WTC11 (cell line): ENCODE results near the gene LPP. TPM values are rescaled to one million over a fixed set of nuclear protein-coding genes. Genes with fewer than 3 reads are reported as not detected.
"Not testable (repeated sequence)": the region's sequence is repeated elsewhere in the genome, so short reads cannot be mapped to it uniquely, and the experiment has no call there.

Source experiments
- ATAC-seq: fragments of 200-7000 bp; cut with Tn5 transposase; 2 replicates; pipeline ENCODE4 v1.10.0; 2021; ENCODE audit warnings: mild to moderate bottlenecking, moderate library complexity
- CTCF ChIA-PET: fragments of 300-600 bp; sonication (Branson Sonifier 250); formaldehyde crosslinking; loops from one replicate; lab custom pipeline; 2021; ENCODE audit warnings: antibody characterized with exemption; lab: Charles Lee
- POLR2A ChIA-PET: fragments of 350-600 bp; sonication (Branson Sonifier 250); formaldehyde crosslinking; loops from one replicate; lab custom pipeline; 2021; ENCODE audit warnings: antibody characterized with exemption; lab: Charles Lee
- DNase-seq: peaks from one replicate; pipeline ENCODE4 v3.0.0; 2021; ENCODE audit warnings: low spot score
- H3K27ac Mint-ChIP-seq: 2 replicates; pipeline ENCODE4 v1.8.0; 2021; ENCODE audit warnings: mixed read lengths
- H3K27me3 Mint-ChIP-seq: 2 replicates; pipeline ENCODE4 v1.8.0; 2021; ENCODE audit warnings: low read depth, mild to moderate bottlenecking, moderate library complexity, mixed read lengths
- H3K36me3 Mint-ChIP-seq: 2 replicates; pipeline ENCODE4 v1.8.0; 2021; ENCODE audit warnings: mixed read lengths
- H3K4me1 Mint-ChIP-seq: 2 replicates; pipeline ENCODE4 v1.8.0; 2022; ENCODE audit warnings: mixed read lengths
- H3K4me3 Mint-ChIP-seq: 2 replicates; pipeline ENCODE4 v1.8.0; 2021; ENCODE audit warnings: mild to moderate bottlenecking, moderate library complexity, mixed read lengths
- H3K9me3 Mint-ChIP-seq: 2 replicates; pipeline ENCODE4 v1.8.0; 2021; ENCODE audit warnings: mixed read lengths
- ESRRA ChIP-seq: sonication (generic); formaldehyde crosslinking; IDR thresholded peaks from 2 replicates; pipeline ENCODE4 v1.8.1; 2022; ENCODE audit warnings: mild to moderate bottlenecking, missing genetic modification reagents, borderline replicate concordance
- ETV6 ChIP-seq: sonication (generic); formaldehyde crosslinking; IDR thresholded peaks from 2 replicates; pipeline ENCODE4 v1.8.1; 2022; ENCODE audit warnings: mild to moderate bottlenecking, missing genetic modification reagents
- FOXJ3 ChIP-seq: sonication (generic); formaldehyde crosslinking; IDR thresholded peaks from 2 replicates; pipeline ENCODE4 v1.9.0; 2021; ENCODE audit warnings: missing genetic modification reagents, mild to moderate bottlenecking, borderline replicate concordance
- FOXK1 ChIP-seq: sonication (generic); formaldehyde crosslinking; IDR thresholded peaks from 2 replicates; pipeline ENCODE4 v1.8.0; 2022; ENCODE audit warnings: mild to moderate bottlenecking, moderate library complexity, missing genetic modification reagents
- FOXP1 ChIP-seq: sonication (generic); formaldehyde crosslinking; IDR thresholded peaks from 2 replicates; pipeline ENCODE4 v1.8.0; 2022; ENCODE audit warnings: missing genetic modification reagents, mild to moderate bottlenecking, moderate library complexity, borderline replicate concordance
- MXD4 ChIP-seq: fragments of 250-450 bp; sonication (Bioruptor Pico); IDR thresholded peaks from 2 replicates; pipeline ENCODE4 v1.8.0; 2021; ENCODE audit warnings: mild to moderate bottlenecking, moderate library complexity, borderline replicate concordance
- OVOL2 ChIP-seq: fragments of 250-450 bp; sonication (Bioruptor Pico); IDR thresholded peaks from 2 replicates; pipeline ENCODE4 v1.9.0; 2021; ENCODE audit warnings: mild to moderate bottlenecking, borderline replicate concordance
- PREB ChIP-seq: sonication (generic); formaldehyde crosslinking; IDR thresholded peaks from 2 replicates; pipeline ENCODE4 v1.8.1; 2022; ENCODE audit warnings: mild to moderate bottlenecking, missing genetic modification reagents, moderate library complexity, borderline replicate concordance
- RELA ChIP-seq: sonication (generic); formaldehyde crosslinking; IDR thresholded peaks from 2 replicates; pipeline ENCODE4 v1.8.1; 2022; ENCODE audit warnings: missing genetic modification reagents, mild to moderate bottlenecking, borderline replicate concordance
- RORB ChIP-seq: fragments of 250-450 bp; sonication (Bioruptor Pico); IDR thresholded peaks from 2 replicates; pipeline ENCODE4 v1.9.0; 2021; ENCODE audit warnings: mild to moderate bottlenecking
- SMAD3 ChIP-seq: sonication (generic); formaldehyde crosslinking; IDR thresholded peaks from 2 replicates; pipeline ENCODE4 v1.8.0; 2022; ENCODE audit warnings: missing genetic modification reagents, mild to moderate bottlenecking, borderline replicate concordance
- SMAD4 ChIP-seq: sonication (generic); formaldehyde crosslinking; IDR thresholded peaks from 2 replicates; pipeline ENCODE4 v1.8.0; 2022; ENCODE audit warnings: mild to moderate bottlenecking, missing genetic modification reagents
- TEAD1 ChIP-seq: sonication (generic); formaldehyde crosslinking; IDR thresholded peaks from 2 replicates; pipeline ENCODE4 v1.8.0; 2022; ENCODE audit warnings: mild to moderate bottlenecking, missing genetic modification reagents
- ZBTB21 ChIP-seq: sonication (generic); formaldehyde crosslinking; IDR thresholded peaks from 2 replicates; pipeline ENCODE4 v1.8.1; 2023; ENCODE audit warnings: mild to moderate bottlenecking, missing genetic modification reagents, borderline replicate concordance
- ZMAT4 ChIP-seq: fragments of 250-450 bp; sonication (Bioruptor Pico); IDR thresholded peaks from 2 replicates; pipeline ENCODE4 v1.9.0; 2021; ENCODE audit warnings: mild to moderate bottlenecking
- ZNF138 ChIP-seq: sonication (generic); formaldehyde crosslinking; conservative IDR thresholded peaks from 2 replicates; pipeline ENCODE4 v1.8.1; 2022; ENCODE audit warnings: mild to moderate bottlenecking, moderate library complexity, missing genetic modification reagents
- ZNF219 ChIP-seq: sonication (generic); formaldehyde crosslinking; IDR thresholded peaks from 2 replicates; pipeline ENCODE4 v1.8.0; 2023; ENCODE audit warnings: missing genetic modification reagents, mild to moderate bottlenecking, borderline replicate concordance
- ZNF263 ChIP-seq: sonication (generic); formaldehyde crosslinking; IDR thresholded peaks from 2 replicates; pipeline ENCODE4 v1.8.1; 2022; ENCODE audit warnings: low read depth, mild to moderate bottlenecking, moderate library complexity, missing genetic modification reagents
- ZNF396 ChIP-seq: fragments of 250-450 bp; sonication (Bioruptor Pico); IDR thresholded peaks from 2 replicates; pipeline ENCODE4 v1.8.0; 2021; ENCODE audit warnings: mild to moderate bottlenecking, moderate library complexity, borderline replicate concordance
- ZNF671 ChIP-seq: fragments of 250-450 bp; sonication (Bioruptor Pico); IDR thresholded peaks from 2 replicates; pipeline ENCODE4 v1.8.0; 2021; ENCODE audit warnings: mild to moderate bottlenecking
- total RNA-seq: library from RNA; stranded (reverse); gene quantifications from 3 replicates; pipeline ENCODE4 v1.2.3, GENCODE V29; 2021
- TF ChIP-seq, protein P1 (sequence below): fragments of 250-450 bp; sonication (Bioruptor Pico); IDR thresholded peaks from 2 replicates; pipeline ENCODE4 v1.8.0; 2021; ENCODE audit warnings: mild to moderate bottlenecking
- TF ChIP-seq, protein P2 (sequence below): sonication (generic); formaldehyde crosslinking; conservative IDR thresholded peaks from 2 replicates; pipeline ENCODE4 v1.8.1; 2022; ENCODE audit warnings: mild to moderate bottlenecking, missing genetic modification reagents
- TF ChIP-seq, protein P3 (sequence below): fragments of 250-450 bp; sonication (Bioruptor Pico); IDR thresholded peaks from 2 replicates; pipeline ENCODE4 v1.9.0; 2021; ENCODE audit warnings: mild to moderate bottlenecking, borderline replicate concordance
- TF ChIP-seq, protein P4 (sequence below): fragments of 250-450 bp; sonication (Bioruptor Pico); IDR thresholded peaks from 2 replicates; pipeline ENCODE4 v1.9.0; 2021; ENCODE audit warnings: mild to moderate bottlenecking

The LPP gene
- total RNA-seq, 1 experiment from 2014 or later, result 49.6 TPM

DNA sequence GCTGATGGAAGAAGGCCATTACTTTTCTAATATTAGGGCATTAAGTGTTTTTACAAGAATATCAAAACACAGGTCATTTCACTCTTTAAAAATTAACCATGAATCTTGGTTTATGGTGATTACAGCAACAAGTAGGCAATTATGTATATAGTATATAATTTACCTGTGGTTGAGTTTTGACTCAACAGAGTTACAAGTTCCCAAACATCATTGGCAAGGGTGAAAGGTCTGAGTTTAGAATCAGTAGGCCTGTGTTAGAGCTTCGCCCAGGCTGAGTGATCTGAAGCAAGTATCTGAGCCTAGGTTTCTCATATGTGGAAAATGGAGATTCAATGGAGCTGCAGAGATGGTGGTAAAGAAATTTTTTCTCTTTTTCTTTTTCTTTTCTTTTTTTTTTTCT is 25.1 kb upstream of the LPP start (continued):
- TF ChIP-seq, protein P1, sequence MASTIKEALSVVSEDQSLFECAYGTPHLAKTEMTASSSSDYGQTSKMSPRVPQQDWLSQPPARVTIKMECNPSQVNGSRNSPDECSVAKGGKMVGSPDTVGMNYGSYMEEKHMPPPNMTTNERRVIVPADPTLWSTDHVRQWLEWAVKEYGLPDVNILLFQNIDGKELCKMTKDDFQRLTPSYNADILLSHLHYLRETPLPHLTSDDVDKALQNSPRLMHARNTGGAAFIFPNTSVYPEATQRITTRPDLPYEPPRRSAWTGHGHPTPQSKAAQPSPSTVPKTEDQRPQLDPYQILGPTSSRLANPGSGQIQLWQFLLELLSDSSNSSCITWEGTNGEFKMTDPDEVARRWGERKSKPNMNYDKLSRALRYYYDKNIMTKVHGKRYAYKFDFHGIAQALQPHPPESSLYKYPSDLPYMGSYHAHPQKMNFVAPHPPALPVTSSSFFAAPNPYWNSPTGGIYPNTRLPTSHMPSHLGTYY (CRISPR knock-in tag), result no peak
- TF ChIP-seq ZNF396 (CRISPR knock-in tag) (no peak), SMAD4 (CRISPR knock-in tag) (no peak), OVOL2 (no peak), PREB (CRISPR knock-in tag) (no peak), MXD4 (CRISPR knock-in tag) (no peak), ESRRA (CRISPR knock-in tag) (no peak), RORB (CRISPR knock-in tag) (no peak), FOXK1 (no peak)

DNA sequence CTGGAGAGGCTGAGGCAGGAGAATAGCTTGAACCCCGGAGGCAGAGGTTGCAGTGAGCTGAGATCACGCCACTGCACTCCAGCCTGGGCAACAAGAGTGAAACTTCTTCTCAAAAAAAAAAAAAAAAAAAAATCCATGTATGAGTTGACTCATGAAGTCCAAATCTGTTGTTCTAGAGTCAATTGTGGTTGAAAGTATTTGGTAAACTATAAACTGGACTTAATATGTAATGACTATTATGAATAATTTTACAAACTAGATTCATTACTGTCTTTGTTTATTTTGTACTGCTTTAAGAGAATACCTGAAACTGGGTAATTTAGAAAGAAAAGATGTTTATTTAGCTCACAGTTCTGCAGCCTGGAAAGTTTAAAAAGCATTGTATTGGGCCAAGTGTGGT is 22.9 kb upstream of the LPP start:
- not testable (repeated sequence) for DNase-seq, ATAC-seq, H3K4me1 Mint-ChIP-seq, H3K27me3 Mint-ChIP-seq, H3K36me3 Mint-ChIP-seq, H3K27ac Mint-ChIP-seq, H3K4me3 Mint-ChIP-seq, H3K9me3 Mint-ChIP-seq
- ChIA-PET POLR2A (interaction anchor here (0.7 kb wide), 1 partner anchor 646 kb away, joined by 3 read pairs; no protein-coding TSS in a partner anchor), CTCF (interaction anchor here (0.6 kb wide), 1 partner anchor 451 kb away, joined by 3 read pairs; no protein-coding TSS in a partner anchor)

DNA sequence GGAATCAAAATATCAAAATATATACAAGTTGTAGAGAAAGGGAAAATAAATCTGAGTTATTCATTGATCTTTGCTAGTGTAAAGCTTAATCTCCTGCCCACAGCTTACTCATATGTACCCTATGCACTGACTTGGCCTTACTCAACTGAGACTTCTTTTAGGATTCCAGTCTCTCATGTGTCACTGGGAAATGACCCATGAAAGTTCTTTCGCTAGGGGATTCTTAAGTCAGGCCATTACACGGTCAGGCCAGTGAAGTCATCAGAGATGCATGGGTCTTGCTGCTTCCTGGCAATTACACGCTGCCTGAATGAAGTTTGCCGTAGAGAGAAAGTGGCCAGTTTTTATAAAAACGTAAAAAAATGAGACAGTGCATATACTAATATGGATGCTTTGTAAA is 20.7 kb upstream of the LPP start:
- CTCF ChIA-PET, result no interaction called here
- H3K4me3 Mint-ChIP-seq, result no peak overlapping the region
- POLR2A ChIA-PET, result no interaction called here

More for the DNA sequence above, 20.7 kb upstream of the LPP start:
- H3K27ac Mint-ChIP-seq, result no peak overlapping the region
- ATAC-seq (no peak), DNase-seq (no peak)
- no peaks in the 10 kb centered on the region for H3K36me3 Mint-ChIP-seq
- no peaks in the 10 kb centered on the region for H3K27me3 Mint-ChIP-seq
- H3K9me3 Mint-ChIP-seq, result peaks cover 8% of the 10 kb centered on the region
- TF ChIP-seq ZNF138 (CRISPR knock-in tag), result no peak
- TF ChIP-seq RELA (CRISPR knock-in tag), result no peak
- no peak for TF ChIP-seq ZBTB21 (CRISPR knock-in tag)
- TF ChIP-seq ZNF671 (CRISPR knock-in tag), result no peak
- no peak for TF ChIP-seq SMAD3 (CRISPR knock-in tag)
- TF ChIP-seq ZNF263, result no peak
- TF ChIP-seq, protein P2, sequence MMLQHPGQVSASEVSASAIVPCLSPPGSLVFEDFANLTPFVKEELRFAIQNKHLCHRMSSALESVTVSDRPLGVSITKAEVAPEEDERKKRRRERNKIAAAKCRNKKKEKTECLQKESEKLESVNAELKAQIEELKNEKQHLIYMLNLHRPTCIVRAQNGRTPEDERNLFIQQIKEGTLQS (CRISPR knock-in tag), result no peak
- TF ChIP-seq, protein P3, sequence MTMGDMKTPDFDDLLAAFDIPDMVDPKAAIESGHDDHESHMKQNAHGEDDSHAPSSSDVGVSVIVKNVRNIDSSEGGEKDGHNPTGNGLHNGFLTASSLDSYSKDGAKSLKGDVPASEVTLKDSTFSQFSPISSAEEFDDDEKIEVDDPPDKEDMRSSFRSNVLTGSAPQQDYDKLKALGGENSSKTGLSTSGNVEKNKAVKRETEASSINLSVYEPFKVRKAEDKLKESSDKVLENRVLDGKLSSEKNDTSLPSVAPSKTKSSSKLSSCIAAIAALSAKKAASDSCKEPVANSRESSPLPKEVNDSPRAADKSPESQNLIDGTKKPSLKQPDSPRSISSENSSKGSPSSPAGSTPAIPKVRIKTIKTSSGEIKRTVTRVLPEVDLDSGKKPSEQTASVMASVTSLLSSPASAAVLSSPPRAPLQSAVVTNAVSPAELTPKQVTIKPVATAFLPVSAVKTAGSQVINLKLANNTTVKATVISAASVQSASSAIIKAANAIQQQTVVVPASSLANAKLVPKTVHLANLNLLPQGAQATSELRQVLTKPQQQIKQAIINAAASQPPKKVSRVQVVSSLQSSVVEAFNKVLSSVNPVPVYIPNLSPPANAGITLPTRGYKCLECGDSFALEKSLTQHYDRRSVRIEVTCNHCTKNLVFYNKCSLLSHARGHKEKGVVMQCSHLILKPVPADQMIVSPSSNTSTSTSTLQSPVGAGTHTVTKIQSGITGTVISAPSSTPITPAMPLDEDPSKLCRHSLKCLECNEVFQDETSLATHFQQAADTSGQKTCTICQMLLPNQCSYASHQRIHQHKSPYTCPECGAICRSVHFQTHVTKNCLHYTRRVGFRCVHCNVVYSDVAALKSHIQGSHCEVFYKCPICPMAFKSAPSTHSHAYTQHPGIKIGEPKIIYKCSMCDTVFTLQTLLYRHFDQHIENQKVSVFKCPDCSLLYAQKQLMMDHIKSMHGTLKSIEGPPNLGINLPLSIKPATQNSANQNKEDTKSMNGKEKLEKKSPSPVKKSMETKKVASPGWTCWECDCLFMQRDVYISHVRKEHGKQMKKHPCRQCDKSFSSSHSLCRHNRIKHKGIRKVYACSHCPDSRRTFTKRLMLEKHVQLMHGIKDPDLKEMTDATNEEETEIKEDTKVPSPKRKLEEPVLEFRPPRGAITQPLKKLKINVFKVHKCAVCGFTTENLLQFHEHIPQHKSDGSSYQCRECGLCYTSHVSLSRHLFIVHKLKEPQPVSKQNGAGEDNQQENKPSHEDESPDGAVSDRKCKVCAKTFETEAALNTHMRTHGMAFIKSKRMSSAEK, result no peak
- no peak for TF ChIP-seq ZMAT4 (CRISPR knock-in tag)
- TF ChIP-seq TEAD1 (CRISPR knock-in tag), result no peak
- TF ChIP-seq ETV6 (CRISPR knock-in tag), result no peak
- no peak for TF ChIP-seq FOXP1
- TF ChIP-seq ZNF219 (CRISPR knock-in tag), result no peak
- no peak for TF ChIP-seq FOXJ3 (CRISPR knock-in tag)
- TF ChIP-seq, protein P4, sequence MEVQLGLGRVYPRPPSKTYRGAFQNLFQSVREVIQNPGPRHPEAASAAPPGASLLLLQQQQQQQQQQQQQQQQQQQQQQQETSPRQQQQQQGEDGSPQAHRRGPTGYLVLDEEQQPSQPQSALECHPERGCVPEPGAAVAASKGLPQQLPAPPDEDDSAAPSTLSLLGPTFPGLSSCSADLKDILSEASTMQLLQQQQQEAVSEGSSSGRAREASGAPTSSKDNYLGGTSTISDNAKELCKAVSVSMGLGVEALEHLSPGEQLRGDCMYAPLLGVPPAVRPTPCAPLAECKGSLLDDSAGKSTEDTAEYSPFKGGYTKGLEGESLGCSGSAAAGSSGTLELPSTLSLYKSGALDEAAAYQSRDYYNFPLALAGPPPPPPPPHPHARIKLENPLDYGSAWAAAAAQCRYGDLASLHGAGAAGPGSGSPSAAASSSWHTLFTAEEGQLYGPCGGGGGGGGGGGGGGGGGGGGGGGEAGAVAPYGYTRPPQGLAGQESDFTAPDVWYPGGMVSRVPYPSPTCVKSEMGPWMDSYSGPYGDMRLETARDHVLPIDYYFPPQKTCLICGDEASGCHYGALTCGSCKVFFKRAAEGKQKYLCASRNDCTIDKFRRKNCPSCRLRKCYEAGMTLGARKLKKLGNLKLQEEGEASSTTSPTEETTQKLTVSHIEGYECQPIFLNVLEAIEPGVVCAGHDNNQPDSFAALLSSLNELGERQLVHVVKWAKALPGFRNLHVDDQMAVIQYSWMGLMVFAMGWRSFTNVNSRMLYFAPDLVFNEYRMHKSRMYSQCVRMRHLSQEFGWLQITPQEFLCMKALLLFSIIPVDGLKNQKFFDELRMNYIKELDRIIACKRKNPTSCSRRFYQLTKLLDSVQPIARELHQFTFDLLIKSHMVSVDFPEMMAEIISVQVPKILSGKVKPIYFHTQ (CRISPR knock-in tag), result no peak
- no peak for TF ChIP-seq ESRRA (CRISPR knock-in tag)
- H3K4me1 Mint-ChIP-seq, result peaks cover 10% of the 10 kb centered on the region
